NOMO-1 (cell line): Measurements from ENCODE around the gene CRYBG3.
"Not testable (repeated sequence)": the region's sequence is repeated elsewhere in the genome, so short reads cannot be mapped to it uniquely, and the experiment has no call there.

Experiments used
- DNase-seq, 2 experiments: peaks; one replicate each; lab custom pipeline; 2025; ENCODE audit not compliant: unreplicated experiment in 2 of 2; lab: John Stamatoyannopoulos, UW

CRYBG3 gene

GRCh38 chr3:97895216-97895615, 73.4 kb downstream of the CRYBG3 start:
- no peak for DNase-seq

DNA sequence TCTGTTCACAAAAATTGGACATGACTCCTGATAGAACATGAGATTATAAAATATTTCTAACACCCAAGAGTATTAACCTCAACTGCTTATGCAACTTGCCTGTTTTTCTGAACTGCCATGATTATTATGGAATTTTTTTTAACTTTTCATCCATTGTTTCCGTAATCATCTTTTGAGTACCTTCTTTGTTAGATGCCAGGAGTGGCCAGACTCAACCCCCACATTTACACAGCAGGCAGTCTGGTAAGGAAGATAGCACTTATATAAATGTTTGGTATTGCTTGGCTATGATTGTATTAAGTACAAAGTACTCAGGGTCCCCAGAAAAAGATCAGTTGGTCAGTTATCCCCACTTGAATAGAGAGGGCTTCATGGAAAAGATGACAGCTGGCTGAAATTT, 74.3 kb downstream of the CRYBG3 start:
- no peak for DNase-seq

GRCh38 chr3:97896547-97896946, 74.7 kb downstream of the CRYBG3 start:
- no peak for DNase-seq

- DNase-seq = no peak
Observed at GRCh38 chr3:97899331-97899730, 77.5 kb downstream of the CRYBG3 start.

DNA sequence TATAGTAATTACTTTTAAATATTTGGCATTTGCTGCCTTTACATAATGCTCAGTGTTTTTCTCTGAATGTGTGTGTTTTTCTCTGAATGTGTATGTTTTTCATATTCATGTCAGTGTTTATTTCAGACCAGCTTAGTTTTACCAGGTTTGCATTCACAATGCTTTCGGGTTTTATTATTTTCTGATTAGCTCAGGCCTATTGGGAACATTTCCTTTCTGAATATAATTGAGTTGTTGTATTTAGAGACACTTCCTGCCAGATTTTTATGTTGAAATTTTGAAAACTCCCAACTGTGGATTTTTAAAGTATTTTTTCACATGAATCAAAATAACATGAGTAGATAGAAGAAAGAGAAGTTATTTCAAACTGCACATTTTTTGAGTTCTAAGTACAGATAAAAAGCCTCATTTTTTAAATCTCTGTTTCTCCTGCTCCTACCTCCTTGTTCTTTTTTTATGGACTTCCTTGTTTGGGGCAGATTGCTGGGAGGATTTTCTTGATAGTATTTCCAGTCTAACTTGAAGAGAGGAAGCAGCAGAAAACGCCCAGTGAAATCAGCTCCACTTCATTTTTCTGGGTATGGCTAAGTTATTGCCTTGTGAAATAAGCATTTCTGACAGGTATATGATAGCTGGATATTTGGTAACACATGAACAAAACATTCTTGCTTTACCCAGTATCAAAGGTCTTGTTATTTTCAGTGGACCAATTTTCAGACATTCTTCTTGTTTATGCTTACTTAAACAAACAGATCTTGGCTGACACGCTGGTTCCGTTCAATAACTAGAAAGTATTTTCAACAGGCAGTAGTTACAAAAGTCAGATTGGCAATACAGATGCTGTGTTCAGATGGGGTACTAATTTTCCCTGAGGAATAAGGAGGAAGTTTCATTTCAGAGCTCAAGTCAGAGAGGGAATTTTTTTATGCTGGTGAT, 79.8 kb downstream of the CRYBG3 start:
- DNase-seq = no peak

- not testable (repeated sequence) for DNase-seq
Observed at GRCh38 chr3:97909830-97910229, 88.0 kb downstream of the CRYBG3 start.

DNA sequence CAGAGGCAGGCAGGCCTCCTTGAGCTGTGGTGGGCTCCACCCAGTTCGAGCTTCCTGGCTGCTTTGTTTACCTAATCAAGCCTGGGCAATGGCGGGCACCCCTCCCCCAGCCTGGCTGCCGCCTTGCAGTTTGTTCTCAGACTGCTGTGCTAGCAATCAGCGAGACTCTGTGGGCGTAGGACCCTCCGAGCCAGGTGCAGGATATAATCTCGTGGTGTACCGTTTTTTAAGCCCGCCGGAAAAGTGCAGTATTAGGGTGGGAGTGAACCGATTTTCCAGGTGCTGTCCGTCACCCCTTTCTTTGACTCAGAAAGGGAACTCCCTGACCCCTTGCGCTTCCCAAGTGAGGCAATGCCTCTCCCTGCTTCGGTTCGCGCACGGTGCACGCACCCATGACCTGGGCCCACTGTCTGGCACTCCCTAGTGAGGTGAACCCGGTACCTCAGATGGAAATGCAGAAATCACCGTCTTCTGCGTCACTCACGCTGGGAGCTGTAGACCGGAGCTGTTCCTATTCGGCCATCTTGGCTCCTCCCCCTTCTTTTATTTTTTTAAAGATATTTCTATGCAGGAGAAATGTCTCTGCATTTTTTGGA, 88.5 kb downstream of the CRYBG3 start:
- DNase-seq = not testable (repeated sequence)

- DNase-seq = no peak
Observed at GRCh38 chr3:97910931-97911351, 89.1 kb downstream of the CRYBG3 start.

- DNase-seq = no peak
Observed at GRCh38 chr3:97911459-97911858, 89.6 kb downstream of the CRYBG3 start.

GRCh38 chr3:97914388-97914787, 92.6 kb downstream of the CRYBG3 start:
- no peak for DNase-seq

DNA sequence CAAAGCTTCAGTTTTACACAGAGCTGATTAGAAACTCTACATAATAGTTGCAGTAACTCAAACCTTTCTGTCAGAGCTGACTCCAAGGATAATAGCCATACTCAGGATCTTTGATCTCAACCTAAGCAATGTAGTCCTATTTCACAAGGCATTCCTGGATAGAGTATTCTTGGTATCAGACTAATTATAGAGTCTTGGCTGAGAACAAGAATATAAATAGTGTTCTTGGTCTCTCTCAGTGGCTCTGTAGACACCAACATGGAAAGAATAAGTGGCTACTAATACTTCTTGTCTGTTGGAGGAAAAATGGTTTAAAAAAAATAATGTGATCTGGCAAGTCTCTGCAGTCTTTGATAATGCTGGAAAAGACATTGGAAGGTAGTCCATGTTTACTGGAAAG, 94.8 kb downstream of the CRYBG3 start:
- DNase-seq = no peak

- no peak for DNase-seq
Observed at GRCh38 chr3:97917813-97918536, 96.2 kb downstream of the CRYBG3 start.

DNA sequence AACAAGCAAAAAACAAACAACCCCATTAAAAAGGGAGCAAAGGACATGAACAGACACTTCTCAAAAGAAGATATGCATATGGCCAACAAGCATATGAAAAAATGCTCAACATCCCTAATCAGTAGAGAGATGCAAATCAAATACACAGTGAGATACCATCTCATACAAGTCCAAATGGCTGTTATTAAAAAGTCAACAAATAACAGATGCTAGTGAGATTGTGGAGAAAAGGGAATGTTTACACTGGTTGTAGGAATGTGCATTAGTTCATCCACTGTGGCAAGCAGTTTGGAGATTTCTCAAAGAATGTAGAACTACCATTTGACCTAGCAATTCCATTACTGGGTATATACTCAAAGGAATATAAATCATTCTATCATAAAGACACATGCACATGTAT, 105.9 kb downstream of the CRYBG3 start:
- no peak for DNase-seq

GRCh38 chr3:97928986-97929385, 107.2 kb downstream of the CRYBG3 start:
- DNase-seq = no peak

DNA sequence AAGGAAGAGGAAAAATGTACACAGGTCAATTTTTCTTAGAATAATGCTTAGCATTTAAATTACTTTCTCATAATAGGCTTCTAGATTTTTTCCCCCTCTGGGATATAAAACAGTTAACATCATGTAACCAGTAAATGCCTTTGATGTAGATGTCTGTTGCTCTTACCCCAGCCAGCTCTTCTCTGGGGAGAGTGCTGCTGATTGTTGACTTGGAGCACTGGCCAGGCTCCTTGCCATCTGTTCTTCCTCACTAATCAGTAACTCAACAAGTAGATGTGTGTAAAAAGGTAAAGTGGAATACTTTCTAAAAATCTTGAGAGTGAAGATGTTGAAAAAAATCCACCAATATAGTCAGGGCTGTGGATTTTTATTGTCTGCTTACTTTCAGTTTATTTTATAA, 108.2 kb downstream of the CRYBG3 start:
- no peak for DNase-seq

DNA sequence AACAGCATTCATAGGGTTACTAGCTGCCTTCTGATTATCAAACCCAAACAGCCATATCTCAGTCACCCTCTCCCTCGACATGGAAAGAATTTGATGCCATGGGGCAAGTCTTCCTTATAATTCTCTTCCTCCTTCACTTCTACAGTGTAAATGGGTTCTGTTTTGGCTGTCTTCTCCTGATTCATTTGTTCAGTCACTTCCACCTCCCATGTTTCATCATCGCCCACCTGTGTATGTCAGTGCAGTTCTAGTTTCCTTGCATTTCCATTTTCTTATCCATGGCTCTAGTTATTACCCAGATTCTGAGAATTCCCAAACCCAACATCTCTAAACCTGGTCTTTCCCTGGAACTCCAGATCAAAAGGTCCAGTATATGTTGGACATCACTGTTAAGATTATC, 109.4 kb downstream of the CRYBG3 start:
- DNase-seq = no peak

DNA sequence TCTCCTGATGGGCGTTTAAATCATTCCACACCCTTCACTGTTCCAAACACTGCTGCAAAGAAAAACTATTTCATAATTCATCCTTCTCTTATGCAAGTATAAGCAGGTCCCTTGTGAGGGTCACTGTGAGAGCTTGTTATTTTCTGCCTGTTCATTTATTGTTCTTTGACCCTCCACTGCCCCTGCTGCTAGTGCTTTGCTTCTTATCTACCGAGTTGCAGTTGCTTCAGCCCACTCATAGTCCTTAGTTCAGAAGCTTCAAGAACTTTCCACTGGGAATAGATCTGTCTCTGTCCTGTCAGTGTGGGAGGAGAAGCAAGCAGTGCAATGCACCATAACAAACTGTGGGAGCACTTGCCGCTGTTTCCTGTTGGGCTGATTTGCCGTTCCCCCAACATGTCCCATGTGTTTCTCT, 110.6 kb downstream of the CRYBG3 start:
- DNase-seq = no peak

DNA sequence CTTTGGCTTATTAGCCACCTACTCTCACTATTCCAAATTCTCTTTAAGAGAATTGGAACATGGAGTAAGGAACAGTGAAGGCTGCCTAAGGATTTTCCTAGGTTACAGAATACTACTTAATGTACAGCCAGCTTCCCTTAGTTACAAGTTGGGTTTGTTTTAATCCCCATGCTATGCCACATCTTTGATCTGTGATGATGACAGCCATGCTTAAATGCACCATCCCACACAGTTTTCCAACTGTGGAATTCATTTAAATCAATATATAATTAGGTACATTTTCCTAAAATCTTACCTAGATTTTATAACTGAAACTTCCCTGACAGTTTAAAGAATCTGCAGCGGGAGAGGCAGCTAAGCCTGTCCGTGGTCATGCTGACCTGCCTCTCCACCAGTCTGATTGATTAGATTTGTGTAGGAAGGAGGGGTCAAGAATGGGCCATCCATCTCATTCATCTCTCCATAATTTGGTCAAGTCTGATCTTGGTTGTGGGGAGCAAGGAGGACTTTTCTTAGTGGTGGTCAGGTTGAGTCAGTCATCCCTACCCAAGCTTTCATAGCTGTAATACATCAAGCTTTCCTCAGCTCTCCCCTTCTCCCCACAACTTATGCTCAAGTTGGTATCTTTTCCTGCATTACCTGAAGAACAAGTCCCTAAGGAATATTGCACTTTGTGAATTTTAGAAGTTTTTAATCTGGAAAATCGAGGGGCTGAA, 113.3 kb downstream of the CRYBG3 start:
- DNase-seq = no peak

GRCh38 chr3:97935842-97936241, 114.0 kb downstream of the CRYBG3 start:
- no peak for DNase-seq

DNA sequence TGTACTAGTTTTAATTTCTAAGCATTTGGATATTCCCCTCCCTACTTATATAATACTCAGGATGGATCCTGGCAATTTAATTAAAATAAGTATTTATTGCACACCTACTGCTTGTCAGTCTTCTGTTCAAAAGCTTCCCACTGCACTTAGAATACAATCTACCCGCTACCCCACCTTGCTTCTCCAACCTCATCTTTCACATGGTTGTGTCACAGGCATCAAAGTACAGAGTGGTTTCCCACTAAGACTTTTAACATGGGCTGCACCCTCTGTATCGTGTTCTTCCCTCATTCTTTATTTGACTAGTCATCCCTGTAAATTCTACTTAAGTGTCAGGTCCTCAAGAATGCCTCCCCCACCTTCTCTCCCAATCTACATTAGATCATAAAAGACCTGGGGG, 115.4 kb downstream of the CRYBG3 start:
- DNase-seq = no peak

DNA sequence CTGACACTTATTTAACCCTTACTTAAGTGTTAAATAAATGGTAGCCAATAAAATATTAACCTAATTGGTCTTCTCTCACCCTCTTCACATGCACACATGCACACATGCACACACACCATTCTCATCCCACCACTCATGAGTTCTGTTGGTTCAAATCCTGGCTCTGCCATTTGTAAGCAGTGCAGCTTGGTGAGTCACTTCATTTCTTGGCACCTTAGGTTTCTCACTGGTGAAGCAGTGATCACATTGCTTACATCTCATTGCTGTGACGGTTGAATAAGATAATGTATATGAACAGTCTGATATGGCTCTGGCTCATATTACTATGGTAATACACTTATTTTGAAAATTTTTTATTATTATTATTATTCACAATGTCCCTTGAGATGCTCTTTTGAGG, 116.6 kb downstream of the CRYBG3 start:
- DNase-seq = no peak
